ENCODE data around the gene IGFBP7.

GRCh38 chr4:57037982-57038604 is 72.1 kb downstream of the IGFBP7 start:
- no peak for TF ChIP-seq GABPA (IDR thresholded peaks at IDR 0.05 in 1 of 2, conservative IDR thresholded peaks at IDR 0.05 in 1 of 2)
- peak; percentile 52 for TF ChIP-seq CTCF (IDR thresholded peaks at IDR 0.05; ENCODE audit: low read depth, low read length, missing input control)
- TF ChIP-seq RAD21 (IDR thresholded peaks at IDR 0.05): peak; percentile 76 to 81

Data from liver (tissue), 3 donors.